ENCODE results near the gene CRACR2A.

CRACR2A gene

DNA sequence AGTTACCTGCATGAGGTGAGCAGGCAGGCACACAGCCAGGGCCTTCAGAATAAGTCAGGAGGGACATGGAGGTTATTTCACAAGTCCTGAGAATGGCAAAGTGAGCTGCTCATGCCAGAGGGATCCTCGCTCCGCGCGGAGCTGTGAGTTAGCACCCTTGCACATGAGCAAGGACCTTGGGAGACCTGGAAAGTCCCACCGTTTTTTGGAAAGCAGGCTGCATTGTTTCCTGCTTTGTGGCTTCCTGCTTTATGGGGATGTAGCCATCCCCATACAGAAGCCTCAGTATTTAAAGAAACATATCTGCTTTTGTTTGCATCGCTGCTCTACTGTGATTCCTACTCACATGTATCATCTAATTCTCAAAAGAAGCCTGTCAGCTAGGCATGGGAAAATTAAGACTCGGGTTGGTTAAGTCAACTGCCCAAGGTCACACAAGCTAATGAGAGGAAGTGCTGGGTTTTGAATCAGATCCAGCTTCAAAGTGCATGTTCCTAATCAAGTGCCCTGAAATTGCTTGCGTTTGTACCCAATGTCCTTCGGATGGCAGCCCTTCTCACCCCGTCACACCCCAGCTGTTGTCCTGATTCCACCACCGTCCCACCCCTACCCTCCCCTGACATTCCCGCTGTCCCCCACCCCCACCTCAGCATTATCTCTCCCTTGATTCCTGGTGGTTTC, 106.2 kb downstream of the CRACR2A start:
- no peak for DNase-seq

DNA sequence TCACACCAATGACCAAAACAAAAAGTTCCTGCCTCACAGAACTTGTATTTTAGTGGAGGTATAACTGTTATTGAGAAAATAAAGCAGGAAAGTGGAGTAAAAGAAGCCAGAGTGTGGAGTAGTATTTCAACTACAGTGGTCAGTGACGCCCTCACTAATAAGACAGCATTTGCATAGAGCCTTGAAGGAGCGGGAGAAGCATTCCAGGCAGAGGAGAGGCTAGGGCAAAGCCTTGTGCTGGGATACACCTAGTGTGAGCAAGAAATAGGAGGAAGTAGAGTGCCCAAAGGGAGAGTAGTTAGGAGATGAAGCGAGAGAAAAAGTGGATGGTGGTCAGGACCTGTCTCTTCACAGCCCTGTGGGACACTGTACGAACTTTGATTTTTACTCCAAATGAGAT, 107.8 kb downstream of the CRACR2A start:
- DNase-seq, result no peak

DNA sequence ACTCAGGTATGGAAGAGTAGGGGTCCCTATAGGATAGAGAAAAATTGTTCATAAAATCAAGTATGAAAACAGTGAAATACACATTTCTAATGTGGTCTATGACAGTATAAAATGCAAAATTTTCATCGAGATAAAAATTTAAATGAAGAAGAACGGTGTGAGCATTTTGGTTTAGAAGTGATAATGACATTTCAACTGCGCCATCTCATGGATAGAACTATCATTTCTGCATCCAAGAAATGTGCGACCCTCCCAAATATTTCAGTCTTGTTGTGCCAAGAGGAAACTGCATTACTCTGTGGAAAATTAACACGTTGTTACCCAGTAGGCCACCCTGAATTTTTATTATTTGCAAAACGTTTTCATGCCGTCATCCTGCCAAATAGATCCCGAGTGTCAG, 108.8 kb downstream of the CRACR2A start:
- DNase-seq, result no peak

DNA sequence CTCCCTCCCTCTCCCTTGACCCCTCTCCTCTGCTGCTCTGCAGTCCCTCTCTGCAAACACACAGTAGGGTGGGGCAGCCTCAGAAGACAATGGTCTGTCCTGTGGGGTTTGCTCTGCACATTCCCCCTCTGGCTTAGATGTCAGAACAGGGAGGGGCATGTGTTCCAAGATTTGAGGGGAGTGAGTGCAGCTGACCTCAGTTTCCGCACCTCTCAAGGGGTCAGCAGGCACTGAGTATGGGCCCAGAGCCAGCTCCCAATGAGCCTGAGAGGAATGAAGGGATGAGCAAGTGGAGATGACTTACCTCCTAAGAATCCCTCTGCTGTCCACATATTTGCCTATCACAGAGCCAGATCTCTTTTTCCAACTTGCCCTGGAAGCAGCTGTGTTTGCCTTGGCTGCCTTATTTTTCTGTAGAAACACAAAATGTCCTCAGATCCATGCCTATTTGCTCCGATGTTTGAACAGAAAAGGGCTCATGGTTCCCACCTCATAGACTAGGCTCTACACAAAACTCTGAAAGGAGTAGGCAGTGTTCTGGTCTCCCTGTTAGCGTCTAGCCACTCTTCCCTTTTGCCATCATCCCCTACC, 111.4 kb downstream of the CRACR2A start:
- DNase-seq, result peak; percentile 92

DNA sequence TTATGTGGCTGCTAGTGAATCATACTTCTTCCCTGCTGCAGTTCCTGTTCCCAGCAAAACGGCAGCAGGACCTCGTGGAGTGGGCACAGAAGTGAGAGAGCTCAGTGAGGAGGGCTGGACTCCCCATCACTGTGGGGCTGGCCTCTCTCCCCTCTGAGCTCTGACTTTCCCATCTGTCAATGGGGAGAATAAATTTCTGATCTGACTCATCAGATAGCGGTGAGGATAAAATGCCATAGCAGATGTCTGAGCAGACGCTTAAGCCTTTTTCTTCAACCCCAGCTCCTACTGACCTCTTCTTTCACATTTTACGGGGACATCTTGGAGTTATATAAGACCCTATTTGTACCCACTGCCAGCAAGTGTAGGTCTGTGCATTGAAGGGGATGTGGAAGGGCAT, 116.6 kb downstream of the CRACR2A start:
- no peak for DNase-seq

DNA sequence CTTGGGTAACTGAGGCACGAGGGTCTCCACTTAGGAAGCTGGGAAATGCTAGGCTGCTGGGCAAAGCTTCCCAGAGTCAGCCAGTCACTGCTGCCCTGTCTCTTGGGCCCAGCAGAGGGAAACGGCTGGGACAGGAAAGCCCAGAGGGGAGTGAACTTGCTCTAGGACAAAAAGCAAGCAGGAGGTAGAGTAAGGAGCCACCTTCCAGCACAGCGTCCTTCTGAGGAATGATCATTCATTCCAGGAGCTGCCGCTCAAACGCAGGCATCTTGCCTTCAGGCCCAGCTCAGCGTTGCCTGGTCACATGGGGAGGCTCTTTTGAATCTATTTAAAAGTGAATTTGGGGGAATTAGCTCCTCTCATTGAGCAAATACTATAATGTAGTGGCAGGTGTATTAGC, 118.6 kb downstream of the CRACR2A start:
- DNase-seq, result peak; percentile 66

DNA sequence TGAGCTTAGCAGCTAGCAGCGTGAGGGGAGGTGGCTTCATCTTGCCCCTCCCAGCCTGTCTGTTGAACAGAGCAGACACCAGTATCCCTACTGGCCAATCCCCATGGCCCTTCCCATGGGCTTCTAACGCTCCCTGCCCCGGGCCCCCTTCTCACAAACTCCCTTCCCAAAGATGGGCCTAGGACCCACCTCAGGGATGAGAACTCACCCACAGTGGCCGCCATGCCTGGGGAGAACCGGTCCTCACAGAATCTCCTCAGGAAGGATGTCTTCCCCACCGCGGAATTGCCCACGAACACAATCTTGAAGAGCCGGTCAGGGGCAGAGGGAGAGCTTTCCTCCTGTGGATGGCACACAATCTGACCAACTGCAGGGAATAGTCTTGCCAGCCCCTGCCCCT, 119.5 kb downstream of the CRACR2A start:
- no peak for DNase-seq

DNA sequence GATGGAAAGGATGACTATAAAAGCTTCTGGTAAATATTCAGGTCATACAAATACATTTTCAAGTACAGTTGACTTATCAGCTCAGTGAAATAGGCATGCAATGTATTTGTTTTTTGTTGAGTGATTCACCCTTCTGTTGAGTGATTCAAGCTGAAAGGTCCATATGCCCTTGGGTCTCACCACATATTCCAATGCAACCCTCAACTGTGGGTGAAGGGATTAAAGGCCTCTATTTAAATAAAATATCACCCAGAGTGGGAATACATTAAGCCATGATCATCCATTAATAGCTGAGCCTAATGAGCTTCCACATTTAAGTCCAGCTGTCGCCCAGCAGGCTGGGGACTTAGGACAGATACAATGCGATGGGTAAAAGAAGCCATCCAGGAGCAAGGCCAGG, 120.2 kb downstream of the CRACR2A start:
- no peak for DNase-seq

DNA sequence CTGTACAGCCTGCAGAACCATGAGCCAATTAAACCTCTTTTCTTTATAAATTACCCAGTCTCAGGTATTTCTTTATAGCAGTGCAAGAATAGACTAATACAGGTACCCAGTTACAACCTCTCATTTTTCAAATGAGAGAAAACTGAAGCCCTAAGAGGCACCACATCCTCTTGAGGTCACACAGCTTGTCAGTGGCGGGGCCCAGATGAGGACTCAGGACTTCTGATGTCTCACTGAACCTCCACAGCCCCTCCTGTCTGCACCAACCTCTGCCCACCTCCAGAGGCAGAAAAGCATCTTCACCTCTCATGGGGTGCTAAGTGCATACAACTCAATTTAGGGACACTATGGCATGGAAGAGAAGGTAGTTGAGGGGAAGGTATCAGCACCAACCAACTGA, 120.7 kb downstream of the CRACR2A start:
- no peak for DNase-seq

DNA sequence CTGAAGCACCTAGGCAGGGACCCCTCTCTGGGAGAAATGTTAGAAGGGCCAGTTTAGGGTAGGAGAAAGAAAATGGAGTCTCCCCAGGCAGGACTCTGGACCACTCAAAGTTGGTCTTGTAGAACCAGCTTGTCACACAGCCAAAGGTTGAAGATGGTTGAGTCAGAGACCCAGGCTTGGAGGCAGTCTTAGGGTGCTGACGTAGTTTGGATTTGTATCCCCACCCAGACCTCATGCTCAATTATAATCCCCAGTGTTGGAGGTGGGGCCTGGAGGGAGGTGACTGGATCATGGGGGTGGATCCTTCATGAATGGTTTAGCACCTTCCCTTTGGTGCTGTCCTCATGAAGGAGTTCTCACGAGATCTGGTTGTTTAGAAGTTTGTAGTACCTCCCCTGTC, 121.2 kb downstream of the CRACR2A start:
- DNase-seq, result no peak

DNA sequence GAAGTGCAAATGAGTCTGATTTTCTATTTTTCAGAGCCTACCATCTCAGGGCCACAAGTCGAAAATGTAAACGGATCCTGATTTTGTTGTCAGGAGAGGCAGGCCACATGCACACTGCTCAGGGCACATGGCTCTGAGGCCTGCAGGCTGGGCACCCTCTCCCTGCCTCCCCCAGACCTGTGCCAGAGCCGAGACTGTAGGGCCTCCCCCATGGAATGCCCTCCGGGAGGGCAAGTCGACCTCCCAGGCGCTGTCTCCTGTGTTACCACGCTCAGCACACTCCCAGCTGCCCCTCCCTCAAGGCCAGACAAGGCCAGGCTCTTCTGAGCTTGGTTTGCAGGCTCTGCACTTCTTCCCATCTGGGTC, 121.7 kb downstream of the CRACR2A start:
- DNase-seq, result no peak

DNA sequence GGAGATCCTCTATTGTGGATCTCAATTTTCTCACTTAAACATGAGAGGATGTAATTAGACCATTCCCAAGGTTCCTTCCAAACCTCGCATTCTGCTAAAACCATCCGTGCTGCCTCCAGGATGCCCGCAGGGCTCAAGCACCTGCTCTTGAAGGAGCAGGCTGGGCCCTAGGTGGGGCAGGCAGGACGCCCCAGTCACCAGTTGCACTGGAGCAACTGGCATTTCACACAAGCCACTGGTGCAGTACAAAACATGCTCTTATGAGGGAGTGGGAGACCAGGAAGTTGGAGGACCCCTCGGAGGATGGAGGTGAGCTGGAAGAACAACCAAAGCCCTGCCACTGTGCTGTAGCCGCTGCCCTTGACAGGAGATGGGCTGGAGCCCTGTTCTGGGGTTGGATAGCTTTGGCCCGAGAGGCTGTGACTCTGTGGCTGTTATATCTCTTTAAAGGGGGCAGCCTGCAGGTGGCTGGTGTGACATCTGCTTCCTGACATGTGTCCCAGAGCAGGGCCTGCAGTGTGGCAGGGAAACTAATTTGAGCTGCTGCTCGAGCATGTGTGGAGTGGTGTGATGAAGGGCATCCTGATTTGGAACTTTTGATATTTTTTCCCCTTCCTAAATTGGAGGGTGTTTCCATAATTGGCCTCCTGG, 122.2 kb downstream of the CRACR2A start:
- DNase-seq, result no peak

DNA sequence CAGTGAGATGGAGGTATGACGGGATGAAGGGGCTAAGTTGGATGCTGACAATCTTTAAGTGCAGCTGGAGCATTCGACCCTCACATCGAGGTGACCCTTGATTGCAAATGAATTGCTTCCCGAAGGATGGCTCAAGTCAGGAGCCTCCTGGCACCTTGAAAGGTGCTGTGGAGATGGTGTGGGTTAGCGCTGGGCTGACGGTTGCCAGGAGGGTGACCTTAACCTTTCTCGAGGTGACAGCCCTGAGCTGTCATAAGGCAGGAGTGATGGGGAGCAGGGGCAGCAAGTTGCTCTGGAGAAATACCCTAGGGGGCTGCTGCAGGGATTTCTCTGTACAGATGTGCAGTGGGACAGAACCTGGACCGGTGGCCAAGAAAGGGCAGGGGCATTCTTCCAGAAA, 122.8 kb downstream of the CRACR2A start:
- DNase-seq, result no peak

DNA sequence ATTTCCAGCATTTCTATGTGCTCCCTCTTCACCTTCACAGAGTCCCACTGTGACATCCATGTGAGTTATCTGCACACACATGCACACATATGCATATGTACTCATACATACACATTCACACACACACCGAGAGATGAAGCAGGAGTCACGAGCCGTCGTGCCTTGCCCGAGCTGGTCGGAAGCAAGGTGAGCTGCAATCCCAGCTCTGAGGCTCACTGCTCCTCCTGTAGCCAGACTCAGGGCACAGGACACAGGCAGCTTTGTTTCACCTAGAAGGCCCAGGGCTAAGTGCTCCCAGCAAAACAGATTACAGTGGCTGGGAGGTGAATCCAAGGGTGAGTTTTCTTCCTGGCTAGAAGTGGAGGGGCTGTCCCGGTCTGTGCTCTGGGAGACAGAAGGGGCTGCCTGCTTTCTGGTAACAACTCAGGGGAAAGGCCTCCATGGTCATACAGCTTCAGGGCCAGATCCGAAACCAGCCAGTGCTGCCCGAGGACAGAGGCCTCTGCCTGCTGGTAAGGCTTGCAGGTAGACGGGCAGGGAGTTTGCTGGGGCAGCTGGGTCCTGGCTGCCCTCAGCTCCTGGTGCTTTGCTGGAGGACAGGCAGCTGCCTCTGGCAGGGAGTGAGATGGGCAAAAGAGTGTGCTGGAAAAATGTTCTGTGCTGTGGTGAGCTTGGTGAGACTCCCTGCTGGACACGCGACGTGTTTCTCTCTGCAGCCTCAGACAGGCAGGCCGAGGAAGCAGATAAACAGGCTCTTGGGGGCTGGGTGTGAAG, 123.7 kb downstream of the CRACR2A start:
- DNase-seq, result peak; percentile 91

DNA sequence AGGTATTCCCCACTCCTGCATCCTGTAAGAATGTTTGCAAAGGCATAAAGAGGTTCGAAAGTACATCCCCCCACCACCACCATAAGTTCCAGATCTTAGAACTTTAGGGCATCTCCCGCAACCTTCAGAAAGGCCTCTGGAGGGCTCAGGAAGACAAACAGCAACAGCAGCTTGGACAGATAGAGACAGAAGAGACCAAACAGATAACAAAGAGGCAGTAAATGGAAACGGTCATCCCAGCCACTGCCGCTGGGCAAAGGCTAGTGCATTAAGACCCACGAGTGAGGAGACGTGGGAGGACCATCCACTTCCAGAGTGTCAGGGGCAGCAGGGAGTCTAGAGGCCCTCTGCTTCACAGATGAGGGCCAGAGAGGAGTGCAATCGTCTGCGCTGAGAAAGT, 124.3 kb downstream of the CRACR2A start:
- no peak for DNase-seq

DNA sequence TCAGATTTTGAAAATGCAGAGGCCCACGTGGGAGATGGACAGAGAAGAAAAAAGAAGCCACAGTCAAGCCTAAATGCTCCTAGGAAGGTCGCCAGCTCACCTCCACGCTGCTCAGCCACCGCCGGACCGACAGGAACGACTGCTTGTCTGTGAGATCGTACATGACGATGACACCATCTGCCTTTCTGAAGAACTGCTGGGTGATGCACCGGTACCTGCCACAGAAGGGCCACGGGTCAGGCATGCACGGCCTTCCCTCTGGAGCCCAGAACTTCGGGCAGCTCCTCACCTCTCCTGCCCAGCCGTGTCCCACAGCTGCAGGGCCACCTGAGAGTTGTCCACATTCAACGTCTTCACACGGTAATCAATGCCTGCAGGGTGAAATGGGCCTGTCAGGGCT, 125.6 kb downstream of the CRACR2A start:
- DNase-seq, result no peak

DNA sequence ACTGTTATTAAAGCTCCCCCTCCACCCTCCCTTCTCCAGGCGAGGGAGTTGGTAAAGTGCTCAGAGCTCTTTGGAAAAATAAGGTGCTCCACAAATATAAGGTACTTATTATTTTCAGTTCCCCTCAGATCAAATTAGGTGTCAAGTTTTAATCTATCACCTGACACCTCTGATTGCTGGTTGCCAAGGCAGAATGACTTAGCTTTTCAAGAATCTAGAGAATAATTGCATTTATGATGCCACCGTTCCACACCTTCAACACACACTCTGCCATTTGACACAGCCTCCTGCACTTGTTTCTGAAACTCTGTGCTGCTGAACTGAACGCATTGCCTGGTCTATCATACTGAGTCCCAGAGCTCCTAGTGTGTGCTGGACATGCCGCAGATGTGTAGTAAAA, 128.6 kb downstream of the CRACR2A start:
- DNase-seq, result no peak

DNA sequence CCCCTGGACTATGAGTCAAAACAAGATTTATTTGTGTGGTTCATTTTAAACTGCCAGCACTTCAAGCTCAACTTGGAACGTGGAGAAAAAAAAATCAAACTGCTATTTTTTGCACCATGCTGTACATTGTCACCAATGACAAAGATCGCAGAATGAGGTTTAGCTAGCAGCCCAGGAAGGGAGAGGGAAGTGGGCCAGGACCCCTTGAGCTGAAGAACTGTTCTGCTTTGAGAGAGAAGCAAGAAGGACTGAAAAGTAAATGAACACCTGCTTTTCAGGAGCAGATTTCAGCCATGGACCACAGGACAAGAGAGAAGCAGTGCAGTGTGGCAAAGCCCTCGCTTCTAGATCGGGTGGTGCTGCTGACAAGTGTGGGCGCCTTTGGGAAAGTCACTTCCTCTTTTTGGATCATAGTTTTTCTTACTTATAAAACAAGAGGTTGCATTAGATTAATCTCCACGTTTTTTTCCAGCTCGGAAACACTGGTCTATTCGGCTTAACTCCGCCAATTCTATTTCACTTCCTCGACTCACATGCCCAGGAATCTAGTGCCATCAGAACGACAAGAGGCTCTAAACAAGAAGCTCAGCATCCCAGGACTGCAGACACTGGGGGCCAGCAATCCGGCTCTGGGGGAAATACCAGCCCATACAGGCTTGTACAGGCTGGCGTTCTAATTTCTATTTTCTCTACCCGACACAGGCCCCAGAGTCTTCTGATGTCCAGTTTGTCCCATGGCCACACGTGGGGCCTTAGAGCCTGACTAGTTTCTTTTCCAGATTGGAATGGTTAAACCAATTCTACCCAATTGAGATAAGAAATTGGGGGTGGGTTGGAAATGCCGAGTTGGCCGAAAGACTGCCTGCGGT, 129.9 kb downstream of the CRACR2A start:
- DNase-seq, result no peak

DNA sequence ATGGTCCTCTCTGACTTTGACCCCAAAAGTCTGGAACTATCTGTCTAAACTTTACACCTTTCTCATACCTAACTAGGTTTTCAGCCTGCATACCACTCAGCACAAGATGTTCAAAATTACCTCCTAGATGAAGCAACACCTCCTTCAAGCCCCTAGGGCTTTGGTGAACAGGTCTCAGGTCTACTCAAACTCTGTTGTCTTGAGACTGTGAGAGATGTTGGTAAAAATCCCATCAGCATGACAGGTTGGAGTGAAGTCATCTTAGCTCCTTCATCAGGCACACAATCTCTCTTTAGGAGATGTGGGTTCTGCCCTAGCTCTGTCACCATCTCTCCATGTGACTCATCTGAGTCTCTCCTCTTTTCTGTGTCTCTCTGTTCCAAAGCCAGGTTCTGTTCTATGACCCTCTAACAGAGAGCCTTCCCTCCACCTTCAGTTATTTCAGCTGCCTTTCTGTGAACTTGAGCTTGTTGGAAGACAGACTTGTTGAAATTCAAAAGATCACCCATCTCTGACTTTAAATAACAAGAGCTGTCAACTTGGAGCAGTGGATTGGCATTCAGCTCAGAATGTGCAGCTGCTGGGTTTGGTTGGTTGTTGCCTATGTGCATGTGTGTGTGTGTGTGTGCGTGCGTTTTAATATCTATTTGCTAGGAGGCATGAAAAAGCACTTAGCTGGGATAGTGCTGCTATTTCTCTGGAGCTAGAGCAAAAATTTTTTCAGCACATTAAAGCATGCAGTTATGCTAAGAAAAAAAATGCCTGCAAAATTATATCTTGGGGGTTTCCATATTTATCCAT, 130.7 kb downstream of the CRACR2A start:
- DNase-seq, result no peak

DNA sequence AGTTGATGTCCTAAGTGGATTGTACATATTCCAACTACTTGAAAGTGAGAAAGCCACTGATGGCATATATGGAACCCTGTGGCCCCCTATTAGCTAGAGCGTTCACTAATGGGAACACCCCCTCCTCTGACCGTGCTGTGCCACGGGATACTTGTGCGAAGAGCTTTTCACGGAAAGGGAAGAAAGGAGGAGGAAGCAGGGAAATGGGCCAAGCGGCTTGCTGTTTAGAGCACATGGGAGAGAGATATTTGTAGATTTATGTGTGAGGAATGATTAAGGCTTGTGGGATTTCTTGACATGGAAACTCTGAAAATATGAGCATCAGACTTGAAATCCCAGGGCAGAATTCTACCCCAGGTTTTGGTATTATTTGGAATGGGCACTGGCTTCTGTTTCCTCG, 132.1 kb downstream of the CRACR2A start:
- no peak for DNase-seq

DNA sequence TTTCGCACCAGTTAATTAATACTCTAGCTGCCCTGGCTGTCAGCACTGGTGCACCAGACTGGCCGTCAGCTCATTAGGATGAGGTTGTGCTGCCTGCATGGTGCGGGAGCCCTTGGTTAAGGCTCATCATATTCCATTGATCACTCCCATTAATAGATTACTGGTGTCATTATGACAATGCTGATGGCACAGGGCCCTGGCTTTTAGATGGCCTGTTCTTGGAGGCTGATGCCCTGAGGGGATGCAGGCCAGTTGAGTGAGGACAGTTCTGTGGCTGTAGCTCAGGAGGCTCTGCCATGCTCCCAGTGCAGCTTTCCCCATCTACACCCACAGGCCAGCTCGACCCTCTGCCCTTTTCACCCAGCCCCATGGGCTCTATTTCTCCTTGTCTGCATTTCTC, 135.3 kb downstream of the CRACR2A start:
- DNase-seq, result no peak

DNA sequence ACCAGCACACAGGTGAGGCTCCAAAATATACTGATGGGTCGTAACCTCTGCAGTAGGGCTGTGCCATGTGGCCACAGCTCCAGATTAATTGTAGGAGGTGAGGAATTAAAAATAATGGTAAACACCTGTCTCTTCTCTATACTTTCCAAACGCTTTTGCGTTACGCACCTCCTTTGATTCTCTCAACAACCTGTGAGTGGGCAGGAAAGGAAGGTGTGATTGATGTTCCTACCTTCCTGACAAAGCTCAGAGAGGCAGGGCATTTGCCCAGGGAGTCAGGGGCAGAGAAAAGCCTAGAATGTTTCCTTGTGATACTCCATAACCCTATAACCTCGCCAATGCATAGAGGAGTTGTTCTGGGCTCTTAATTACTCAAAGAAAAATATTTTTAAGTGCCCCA, 137.0 kb downstream of the CRACR2A start:
- no peak for DNase-seq
